Measurements from ENCODE around the gene MKRN2OS.
"Not testable (repeated sequence)": the region's sequence is repeated elsewhere in the genome, so short reads cannot be mapped to it uniquely, and the experiment has no call there.

Gene MKRN2OS

DNA sequence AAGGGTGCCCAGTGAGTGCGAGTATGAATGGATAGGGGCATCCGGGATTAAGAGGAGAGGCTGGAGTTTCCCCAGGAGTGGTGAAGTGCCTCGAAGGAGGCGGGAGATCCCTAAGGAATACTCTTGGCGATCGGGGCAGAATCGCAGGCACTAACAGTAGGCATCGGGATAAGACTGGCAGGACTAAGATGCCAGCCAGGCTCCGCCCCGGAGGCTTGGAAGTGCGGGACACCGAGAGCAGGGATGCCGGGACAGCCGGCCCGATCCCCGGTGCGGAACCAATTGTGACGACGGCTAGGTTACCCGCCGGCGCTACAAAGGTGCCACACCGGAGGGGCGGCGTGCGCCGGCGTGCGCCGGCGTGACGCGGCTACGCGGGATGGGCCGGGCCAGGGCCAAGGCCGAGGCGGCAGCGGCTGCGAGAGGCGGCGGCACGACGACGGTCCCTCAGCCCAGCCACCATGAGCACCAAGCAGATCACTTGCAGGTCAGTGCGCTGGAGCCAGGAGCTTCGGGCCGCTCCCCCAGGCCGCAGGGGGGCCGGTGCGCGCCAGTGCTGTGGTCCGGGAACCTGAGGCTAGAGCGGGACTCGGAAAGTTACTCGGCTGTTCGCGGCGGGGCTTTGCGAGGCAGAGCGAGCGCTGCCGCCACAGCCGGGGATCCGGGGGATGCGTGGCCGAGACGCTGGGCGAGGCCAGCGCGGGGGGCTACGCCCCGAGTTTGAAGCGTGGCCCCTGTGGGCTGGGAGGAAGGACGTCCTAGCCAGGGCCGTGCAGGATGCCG, 11.6 kb upstream of the MKRN2OS start, which contains the start of gene MKRN2:
Gene MKRN2, plus strand, starts transcription at position 398 of the 783 bp plus-strand sequence. Its CDS starts 64 bp downstream, at position 462.
- H3K4me1 ChIP-seq (ENCODE audit: insufficient read depth, low read length) = peaks cover 23% of the 10 kb centered on the region
- no peaks in the 10 kb centered on the region for H3K9me3 ChIP-seq (ENCODE audit: control insufficient read depth, insufficient read depth, low read length)
- H3K36me3 ChIP-seq (ENCODE audit: insufficient read depth, low read length) = no peaks in the 10 kb centered on the region
- peak within 1 kb of the TSS; percentile 82 for H3K9ac ChIP-seq (ENCODE audit: low read depth, low read length)

DNA sequence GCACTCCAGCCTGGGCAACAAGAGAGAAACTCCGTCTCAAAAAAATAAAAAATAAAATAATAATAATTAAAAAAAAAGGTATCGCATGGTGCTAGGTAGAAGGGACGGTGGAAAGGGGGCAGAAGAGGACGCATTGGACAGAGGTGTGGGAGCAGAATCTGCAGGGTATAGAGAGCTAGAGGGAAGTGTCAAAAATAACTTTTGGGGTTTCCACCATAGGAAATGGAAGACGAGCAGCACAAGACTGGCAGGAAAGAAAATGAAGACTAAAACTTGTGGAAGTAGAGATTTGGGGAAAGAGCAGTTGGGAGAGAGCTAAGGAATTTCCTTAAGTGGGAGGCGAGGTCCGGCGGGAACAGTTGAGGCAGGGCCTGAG, 11.0 kb upstream of the MKRN2OS start:
- Histone ChIP-seq H3K36me3 (ENCODE audit: insufficient read depth, low read length) (no peaks in the 10 kb centered on the region), H3K9me3 (ENCODE audit: control insufficient read depth, insufficient read depth, low read length) (no peaks in the 10 kb centered on the region), H3K4me1 (ENCODE audit: insufficient read depth, low read length) (peaks cover 23% of the 10 kb centered on the region), H3K9ac (ENCODE audit: low read depth, low read length) (peak overlapping the region; percentile 82)

DNA sequence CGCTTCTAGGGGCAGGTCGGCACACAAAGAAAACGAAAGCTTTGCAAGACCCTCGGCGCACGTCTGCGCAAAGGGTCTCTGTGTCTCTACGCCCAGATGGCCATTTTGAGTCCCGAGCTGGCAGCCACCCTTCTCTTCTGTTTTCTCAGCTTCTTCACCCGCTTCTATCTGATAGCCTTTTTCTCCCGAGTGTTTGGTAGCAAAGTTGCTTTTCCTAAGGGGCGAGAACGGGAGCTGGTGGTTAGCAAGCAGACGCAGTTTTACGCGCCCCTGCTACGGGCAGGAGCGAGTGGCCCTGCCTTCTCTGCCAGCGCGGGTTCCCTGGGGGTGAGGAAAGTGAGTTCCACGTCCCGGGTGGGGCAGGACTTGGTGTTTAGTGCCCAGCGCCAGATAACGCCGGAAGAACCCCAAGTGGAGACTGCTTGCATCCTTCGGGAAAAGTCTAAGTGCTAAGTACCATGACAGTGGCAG, 8.7 kb upstream of the MKRN2OS start:
- H3K36me3 ChIP-seq (ENCODE audit: insufficient read depth, low read length) = no peaks in the 10 kb centered on the region
- H3K4me1 ChIP-seq (ENCODE audit: insufficient read depth, low read length) = peaks cover 7% of the 10 kb centered on the region
- peak overlapping the region; percentile 64 for H3K9ac ChIP-seq (ENCODE audit: low read depth, low read length)
- no peaks in the 10 kb centered on the region for H3K9me3 ChIP-seq (ENCODE audit: control insufficient read depth, insufficient read depth, low read length)

DNA sequence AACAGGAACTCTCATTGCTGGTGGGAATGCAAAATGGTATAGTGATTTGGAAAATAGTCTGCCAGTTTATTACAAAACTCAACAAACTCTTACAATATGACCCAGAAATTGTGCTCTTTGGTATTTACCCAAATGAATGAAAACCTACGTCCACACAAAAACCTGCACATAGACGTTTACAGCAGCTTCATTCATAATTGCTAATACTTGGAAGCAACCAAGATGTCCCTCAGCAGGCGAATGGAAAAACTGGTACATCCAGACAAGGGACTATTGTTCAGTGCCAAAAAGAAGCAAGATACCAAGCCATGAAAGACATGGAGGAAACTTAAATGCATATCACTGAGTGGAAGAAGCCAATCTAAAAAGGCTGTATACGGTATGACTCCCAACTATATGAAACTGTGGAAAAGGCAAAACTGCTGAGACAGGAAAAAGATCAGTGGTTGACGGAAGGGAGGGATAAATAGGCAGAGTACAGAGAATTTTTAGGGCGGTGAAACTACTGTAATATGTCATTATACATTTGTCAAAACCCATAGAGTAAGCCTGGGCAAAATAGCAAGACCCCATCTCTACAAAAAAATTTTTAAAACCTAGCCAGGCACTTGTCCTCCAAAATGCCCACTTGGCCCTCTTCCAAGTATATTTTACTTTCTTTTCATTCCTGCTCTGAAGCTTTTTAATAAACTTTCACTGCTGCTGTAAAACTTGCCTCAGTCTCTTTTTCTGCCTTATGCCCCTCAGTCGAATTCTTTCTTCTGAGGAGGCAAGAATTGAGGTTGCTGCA, 4.9 kb upstream of the MKRN2OS start:
- no peak overlapping the region for H3K9ac ChIP-seq (ENCODE audit: low read depth, low read length)
- H3K9me3 ChIP-seq (ENCODE audit: control insufficient read depth, insufficient read depth, low read length) = no peaks in the 10 kb centered on the region
- H3K4me1 ChIP-seq (ENCODE audit: insufficient read depth, low read length) = 0 out of 2 replicates have a peak, but pooled peaks cover 6% of the 10 kb centered on the region
- no peaks in the 10 kb centered on the region for H3K36me3 ChIP-seq (ENCODE audit: insufficient read depth, low read length)

DNA sequence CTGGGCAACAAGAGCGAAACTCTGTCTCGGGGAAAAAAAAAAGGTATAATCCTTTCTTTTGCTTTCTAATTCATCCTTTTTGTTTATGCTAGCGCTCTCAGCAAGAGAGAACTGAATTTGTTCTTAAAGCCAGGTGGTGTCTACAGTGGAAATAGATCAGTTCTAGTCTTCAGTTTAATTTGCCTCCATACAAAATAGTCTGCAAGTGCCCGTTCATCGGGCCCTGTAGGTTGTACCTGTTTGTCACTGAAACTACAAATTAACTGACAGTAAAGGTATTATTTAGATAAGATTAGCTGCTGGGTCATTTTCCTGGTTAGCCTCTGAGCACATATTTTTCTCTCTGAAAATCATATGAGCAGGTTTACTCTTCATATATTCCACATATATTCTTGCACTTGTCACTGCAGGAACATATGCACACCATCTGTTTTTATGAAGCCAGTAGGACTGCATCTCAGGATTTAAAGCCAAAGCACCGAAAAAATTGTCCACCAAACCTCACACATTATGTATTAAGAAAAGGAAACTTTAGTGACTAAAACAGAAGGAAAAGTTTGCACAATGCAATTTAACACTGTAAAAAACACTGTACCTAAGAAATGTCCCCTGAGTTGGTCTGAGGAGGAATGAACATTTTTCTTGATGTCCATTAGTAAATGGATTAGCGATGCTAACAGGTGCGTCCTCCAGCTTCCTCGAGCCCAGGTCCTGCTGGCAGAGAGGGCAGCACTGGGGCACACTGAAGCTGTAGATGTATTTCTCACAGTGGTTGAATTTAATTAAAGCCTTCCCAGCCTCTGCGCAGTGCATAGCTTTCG, 437 bp downstream of the MKRN2OS start:
- peaks cover 10% of the 10 kb centered on the region; the same call in 1 of the 2 replicates for H3K4me1 ChIP-seq (ENCODE audit: insufficient read depth, low read length)
- no peak overlapping the region for H3K9ac ChIP-seq (ENCODE audit: low read depth, low read length)

DNA sequence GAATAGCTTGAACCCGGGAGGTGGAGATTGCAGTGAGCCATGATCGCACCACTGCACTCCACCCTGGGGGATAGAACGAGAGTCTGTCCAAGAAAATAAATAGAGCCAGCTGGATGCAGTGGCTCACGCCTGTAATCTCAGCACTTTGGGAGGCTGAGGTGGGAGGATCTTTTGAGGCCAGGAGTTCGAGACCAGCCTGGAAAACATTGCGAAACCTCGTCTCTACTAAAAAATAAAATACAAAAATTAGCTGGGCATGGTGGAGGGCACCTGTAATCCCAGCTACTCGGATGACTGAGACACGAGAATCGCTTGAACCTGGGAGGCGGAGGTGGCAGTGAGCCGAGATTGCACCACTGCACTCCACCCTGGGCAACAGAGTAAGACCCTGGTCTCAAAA, 1.8 kb downstream of the MKRN2OS start:
- H3K9ac ChIP-seq (ENCODE audit: low read depth, low read length); H3K9me3 ChIP-seq (ENCODE audit: control insufficient read depth, insufficient read depth, low read length); H3K36me3 ChIP-seq (ENCODE audit: insufficient read depth, low read length): not testable (repeated sequence)
- peaks cover 12% of the 10 kb centered on the region for H3K4me1 ChIP-seq (ENCODE audit: insufficient read depth, low read length)

More for the DNA sequence above, 437 bp downstream of the MKRN2OS start:
- Histone ChIP-seq H3K36me3 (ENCODE audit: insufficient read depth, low read length) (0 out of 2 replicates have a peak, but pooled peaks cover 3% of the 10 kb centered on the region), H3K9me3 (ENCODE audit: control insufficient read depth, insufficient read depth, low read length) (no peaks in the 10 kb centered on the region)

DNA sequence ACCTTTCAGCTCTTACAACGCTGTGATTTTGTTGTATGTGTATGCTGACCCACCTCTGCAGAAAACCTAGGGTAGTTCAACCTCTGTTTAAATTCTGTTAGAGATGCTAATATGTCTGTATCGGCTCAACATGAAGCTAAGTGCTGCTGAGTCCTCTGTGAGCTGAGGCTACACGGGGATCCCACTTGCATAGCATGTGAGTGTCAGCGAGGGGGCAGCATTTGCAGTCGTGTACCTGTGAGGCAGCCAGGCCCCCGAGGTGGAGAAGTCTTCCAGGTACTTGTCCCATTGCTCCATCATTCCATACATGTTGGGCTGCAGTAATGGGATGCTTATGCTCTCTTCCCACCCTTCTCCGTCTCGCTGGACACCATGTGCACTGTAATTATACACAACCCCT, 3.7 kb downstream of the MKRN2OS start:
- Histone ChIP-seq H3K36me3 (ENCODE audit: insufficient read depth, low read length) (0 out of 2 replicates have a peak, but pooled peaks cover 3% of the 10 kb centered on the region), H3K9me3 (ENCODE audit: control insufficient read depth, insufficient read depth, low read length) (no peaks in the 10 kb centered on the region), H3K9ac (ENCODE audit: low read depth, low read length) (no peak overlapping the region), H3K4me1 (ENCODE audit: insufficient read depth, low read length) (peaks cover 19% of the 10 kb centered on the region)

DNA sequence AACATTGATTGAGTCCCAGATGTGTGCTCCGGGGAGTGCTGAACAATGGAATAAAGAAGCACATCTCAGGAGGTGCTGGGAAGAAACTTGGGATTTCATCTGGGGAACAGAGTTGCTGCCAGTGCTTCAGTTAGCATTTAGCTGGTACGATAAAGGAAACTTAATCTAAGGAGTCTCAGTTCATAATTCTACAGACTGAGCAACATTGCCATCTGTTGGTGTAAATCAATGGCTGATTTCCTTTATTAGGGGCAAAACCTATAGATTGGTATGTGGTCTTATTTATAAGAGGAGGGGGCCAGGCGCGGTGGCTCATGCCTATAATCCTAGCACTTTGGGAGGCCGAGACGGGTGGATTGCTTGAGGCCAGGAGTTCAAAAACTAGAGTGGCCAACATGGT, 8.9 kb downstream of the MKRN2OS start:
- Histone ChIP-seq H3K36me3 (ENCODE audit: insufficient read depth, low read length) (peaks cover 3% of the 10 kb centered on the region), H3K9ac (ENCODE audit: low read depth, low read length) (no peak overlapping the region), H3K9me3 (ENCODE audit: control insufficient read depth, insufficient read depth, low read length) (no peaks in the 10 kb centered on the region), H3K4me1 (ENCODE audit: insufficient read depth, low read length) (peaks cover 9% of the 10 kb centered on the region; the same call in 1 of the 2 replicates)

DNA sequence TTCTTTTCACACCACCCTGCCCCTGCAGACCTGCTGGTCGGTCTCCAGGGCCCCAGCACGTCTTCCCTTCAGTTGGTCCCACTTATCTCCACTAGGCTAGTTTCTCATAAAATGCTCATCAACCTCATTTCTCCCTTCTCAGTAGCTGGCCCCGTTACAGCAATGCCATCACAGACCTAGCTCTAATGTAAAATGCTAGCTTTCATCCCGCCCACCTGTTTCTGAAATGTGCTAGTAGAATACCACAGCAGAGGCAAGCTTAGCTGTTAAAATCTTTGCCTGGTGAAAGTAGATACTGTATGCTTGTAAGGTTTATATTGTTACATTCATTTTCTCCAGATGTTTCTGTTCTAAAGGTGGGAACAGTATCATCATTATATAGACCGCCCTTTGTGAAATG, 13.1 kb downstream of the MKRN2OS start:
- no peaks in the 10 kb centered on the region for H3K4me1 ChIP-seq (ENCODE audit: insufficient read depth, low read length)
- no peaks in the 10 kb centered on the region for H3K9me3 ChIP-seq (ENCODE audit: control insufficient read depth, insufficient read depth, low read length)
- H3K9ac ChIP-seq (ENCODE audit: low read depth, low read length) = no peak overlapping the region
- H3K36me3 ChIP-seq (ENCODE audit: insufficient read depth, low read length) = no peaks in the 10 kb centered on the region; the same call in none of the 2 replicates

DNA sequence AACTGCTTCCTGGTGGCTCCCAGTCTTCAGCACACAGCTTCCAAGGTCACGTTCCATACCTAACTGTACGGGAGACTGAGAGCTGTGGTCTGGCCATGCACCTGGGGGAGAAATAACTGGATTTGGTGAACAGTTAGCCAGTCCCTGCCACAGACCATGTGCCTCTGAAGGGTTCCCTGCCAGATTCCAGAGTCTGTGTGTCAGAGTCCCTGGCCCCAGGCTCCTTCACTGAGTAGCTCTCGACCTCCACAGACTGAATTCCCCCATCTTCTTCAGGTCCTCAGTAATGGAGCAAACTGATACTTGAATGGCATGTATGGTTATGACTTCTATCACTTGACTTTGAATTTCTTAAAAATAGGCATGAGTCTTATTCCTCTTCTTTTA, 17.5 kb downstream of the MKRN2OS start:
- Histone ChIP-seq H3K36me3 (ENCODE audit: insufficient read depth, low read length) (peaks cover 3% of the 10 kb centered on the region), H3K4me1 (ENCODE audit: insufficient read depth, low read length) (no peaks in the 10 kb centered on the region), H3K9me3 (ENCODE audit: control insufficient read depth, insufficient read depth, low read length) (no peaks in the 10 kb centered on the region), H3K9ac (ENCODE audit: low read depth, low read length) (no peak overlapping the region)

DNA sequence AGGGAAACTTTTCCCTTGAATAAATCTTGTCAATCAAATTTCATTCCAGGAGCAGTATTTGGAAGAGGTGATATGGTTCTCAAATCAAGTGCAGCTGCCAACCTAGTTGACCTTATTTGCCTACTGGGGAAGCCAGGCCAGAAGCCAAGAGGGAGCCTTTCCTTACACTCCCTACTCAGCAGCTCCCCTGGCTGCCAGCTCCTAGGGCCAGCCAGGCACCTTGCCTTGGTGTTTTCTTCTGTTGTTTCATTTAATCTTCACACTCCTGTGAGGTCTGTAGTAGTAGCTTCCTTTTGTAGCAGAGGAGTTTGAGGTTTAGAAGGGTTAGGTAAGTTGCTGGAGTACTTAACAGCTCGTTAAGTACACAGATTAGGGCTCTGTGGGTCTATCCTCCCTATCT, 22.6 kb downstream of the MKRN2OS start:
- no peaks in the 10 kb centered on the region for H3K9me3 ChIP-seq (ENCODE audit: control insufficient read depth, insufficient read depth, low read length)
- peaks cover 9% of the 10 kb centered on the region for H3K36me3 ChIP-seq (ENCODE audit: insufficient read depth, low read length)
- no peak overlapping the region for H3K9ac ChIP-seq (ENCODE audit: low read depth, low read length)
- H3K4me1 ChIP-seq (ENCODE audit: insufficient read depth, low read length) = peaks cover 2% of the 10 kb centered on the region; the same call in 1 of the 2 replicates

DNA sequence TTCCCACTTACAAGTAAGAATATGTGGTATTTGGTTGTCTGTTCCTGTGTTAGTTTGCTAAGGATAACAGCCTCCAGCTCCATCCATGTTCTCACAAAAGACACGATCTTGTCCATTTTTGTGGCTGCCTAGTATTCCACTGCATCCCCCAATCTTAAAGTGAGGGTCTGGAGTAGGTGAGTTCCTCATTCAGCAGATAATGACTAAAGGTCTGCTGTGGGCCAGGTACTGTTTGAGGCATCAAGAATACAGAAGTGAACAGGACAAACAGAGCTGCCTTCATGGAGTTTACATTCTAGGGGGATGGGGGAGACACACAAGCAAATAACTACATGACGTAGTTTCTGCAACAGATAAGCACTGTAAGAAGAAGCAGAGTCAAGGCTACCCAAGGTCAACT, 24.3 kb downstream of the MKRN2OS start:
- peaks cover 5% of the 10 kb centered on the region; the same call in 1 of the 2 replicates for H3K4me1 ChIP-seq (ENCODE audit: insufficient read depth, low read length)
- H3K9me3 ChIP-seq (ENCODE audit: control insufficient read depth, insufficient read depth, low read length) = no peaks in the 10 kb centered on the region
- H3K36me3 ChIP-seq (ENCODE audit: insufficient read depth, low read length) = peaks cover 9% of the 10 kb centered on the region
- no peak overlapping the region for H3K9ac ChIP-seq (ENCODE audit: low read depth, low read length)

DNA sequence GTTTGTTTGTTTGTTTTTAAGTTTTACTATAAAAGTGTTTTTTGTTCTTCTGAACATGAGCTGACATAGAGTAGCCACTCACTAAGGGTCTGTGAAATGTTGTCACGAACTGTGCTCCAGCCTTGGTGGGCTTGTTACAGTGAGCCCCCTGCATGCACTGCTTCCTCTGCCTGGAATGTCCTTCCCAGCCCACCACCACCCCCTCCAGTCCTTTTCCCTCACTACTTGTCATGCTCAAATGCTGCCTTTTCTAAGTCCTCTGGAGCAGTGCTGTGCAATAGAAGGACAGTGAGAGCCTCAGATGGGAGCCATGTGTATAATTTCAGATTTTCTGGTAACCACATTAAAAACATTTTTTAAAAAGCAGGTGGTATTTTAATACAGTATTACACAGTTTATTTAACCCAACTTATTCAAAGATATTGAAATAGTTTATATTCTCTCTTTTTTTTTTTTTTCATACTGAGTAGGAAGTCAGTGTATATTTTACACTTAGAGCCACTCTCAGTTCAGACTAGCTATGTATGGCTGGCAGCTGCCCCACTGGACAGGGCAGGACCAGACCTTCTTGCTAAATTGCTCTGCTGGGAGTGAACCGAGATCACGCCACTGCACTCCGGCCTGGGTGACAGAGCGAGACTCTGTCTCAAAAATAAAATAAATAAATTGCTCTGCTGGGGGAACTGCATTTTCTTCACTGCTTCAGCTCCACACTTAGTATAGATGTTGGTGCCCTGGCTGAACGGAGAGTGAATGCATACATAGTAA, 26.9 kb downstream of the MKRN2OS start:
- Histone ChIP-seq H3K9ac (ENCODE audit: low read depth, low read length) (no peak overlapping the region), H3K36me3 (ENCODE audit: insufficient read depth, low read length) (peaks cover 6% of the 10 kb centered on the region; the same call in 1 of the 2 replicates), H3K9me3 (ENCODE audit: control insufficient read depth, insufficient read depth, low read length) (no peaks in the 10 kb centered on the region; the same call in 1 of the 2 replicates), H3K4me1 (ENCODE audit: insufficient read depth, low read length) (peaks cover 5% of the 10 kb centered on the region; the same call in 1 of the 2 replicates)

All from ES-I3 (cell line).